SK-N-SH (cell line): ENCODE measurements around the gene SCAMP3. TPM values are rescaled to one million over a fixed set of nuclear protein-coding genes. Genes with fewer than 3 reads are reported as not detected.

ENCODE experiments used
- CTCF ChIA-PET: fragments of 300-600, 350-600 bp; formaldehyde crosslinking; extraction: SDS; loops from one replicate; lab custom pipeline; 2021; lab: Yijun Ruan, JAX
- POLR2A ChIA-PET: fragments of 350-600 bp; sonication (Branson Sonifier 250); formaldehyde crosslinking; extraction: SDS; loops from one replicate; lab custom pipeline; 2020; ENCODE audit warnings: antibody characterized with exemption, inconsistent platforms; lab: Yijun Ruan, JAX
- DNase-seq: peaks from one replicate; pipeline ENCODE4 v3.0.0; 2012
- H2AFZ ChIP-seq: fragments of 200-600 bp; sonication (generic); 2 replicates; pipeline ENCODE4 v1.8.1; 2016; ENCODE audit warnings: antibody characterized with exemption, mild to moderate bottlenecking, low read depth
- H3F3A ChIP-seq: fragments of 200-600 bp; sonication (generic); replicated peaks from 2 replicates; pipeline ENCODE3; 2016; ENCODE audit warnings: antibody characterized with exemption, mild to moderate bottlenecking; ENCODE audit not compliant: insufficient read depth
- H3K27ac ChIP-seq, 2 experiments: fragments of 200-500 bp in 1 of 2; fragments of 200-600 bp in 1 of 2; sonication (Bioruptor generic) in 1 of 2; sonication (generic), shearing (Covaris generic) in 1 of 2; 2 replicates each; pipeline versions ENCODE4 v1.5.1 to v1.6.1; 2014 to 2016; ENCODE audit warnings: low read depth in 2 of 2, inconsistent platforms in 1 of 2, low read length in 1 of 2, mild to moderate bottlenecking in 1 of 2, mixed read lengths in 1 of 2
- H3K27me3 ChIP-seq: fragments of 200-600 bp; sonication (generic), shearing (Covaris generic); 2 replicates; pipeline ENCODE4 v1.6.1; 2016; ENCODE audit warnings: mixed run types; ENCODE audit not compliant: insufficient read depth
- H3K36me3 ChIP-seq, 2 experiments: fragments of 200-500 bp in 1 of 2; fragments of 200-600 bp in 1 of 2; sonication (Bioruptor generic) in 1 of 2; sonication (generic) in 1 of 2; replicated peaks in 1 of 2; 2 replicates each; pipeline versions ENCODE3 to v1.5.1; 2014 to 2016; ENCODE audit warnings: low read length in 1 of 2, mild to moderate bottlenecking in 1 of 2; ENCODE audit not compliant: insufficient read depth in 2 of 2, control insufficient read depth in 1 of 2
- H3K4me1 ChIP-seq, 2 experiments: fragments of 200-500 bp in 1 of 2; fragments of 200-600 bp in 1 of 2; sonication (Bioruptor generic) in 1 of 2; sonication (generic), shearing (Covaris generic) in 1 of 2; 2 replicates each; pipeline versions ENCODE4 v1.5.1 to v1.6.1; 2014 to 2016; ENCODE audit warnings: low read depth in 1 of 2, low read length in 1 of 2, mixed run types in 1 of 2; ENCODE audit not compliant: insufficient read depth in 2 of 2, control insufficient read depth in 1 of 2
- H3K4me2 ChIP-seq: fragments of 200-600 bp; sonication (generic), shearing (Covaris generic); 2 replicates; pipeline ENCODE4 v1.6.1; 2017; ENCODE audit warnings: mixed run types
- H3K4me3 ChIP-seq, 2 experiments: fragments of 200-500 bp in 1 of 2; fragments of 200-600 bp in 1 of 2; sonication (Bioruptor generic) in 1 of 2; sonication (generic), shearing (Covaris generic) in 1 of 2; 2 replicates each; pipeline versions ENCODE4 v1.5.1 to v1.8.1; 2014 to 2016; ENCODE audit warnings: low read depth in 2 of 2, inconsistent platforms in 1 of 2, low read length in 1 of 2, mild to moderate bottlenecking in 1 of 2, mixed read lengths in 1 of 2, moderate library complexity in 1 of 2
- H3K79me2 ChIP-seq: fragments of 200-600 bp; sonication (generic); 2 replicates; pipeline ENCODE4 v1.8.1; 2017; ENCODE audit warnings: mild to moderate bottlenecking; ENCODE audit not compliant: insufficient read depth
- H3K9ac ChIP-seq: fragments of 200-600 bp; sonication (generic); 2 replicates; pipeline ENCODE4 v1.6.1; 2017; ENCODE audit warnings: mixed run types
- H3K9me2 ChIP-seq: fragments of 200-600 bp; sonication (generic); 2 replicates; pipeline ENCODE4 v1.6.1; 2017; ENCODE audit warnings: mixed run types
- H3K9me3 ChIP-seq: fragments of 200-600 bp; sonication (generic); 2 replicates; pipeline ENCODE4 v1.6.1; 2017; ENCODE audit warnings: mixed run types, mild to moderate bottlenecking, moderate library complexity
- H4K20me1 ChIP-seq: fragments of 200-600 bp; sonication (generic); 2 replicates; pipeline ENCODE4 v1.6.1; 2017; ENCODE audit warnings: mild to moderate bottlenecking, mixed run types; ENCODE audit not compliant: insufficient read depth
- CHD2 ChIP-seq: fragments of 150-350 bp; IDR thresholded peaks from 2 replicates; pipeline ENCODE4 v1.6.1; 2018; ENCODE audit warnings: low read length; ENCODE audit not compliant: partially characterized antibody
- ELF1 ChIP-seq: IDR thresholded peaks from 2 replicates; pipeline ENCODE4 v1.4.0; 2012
- EP300 ChIP-seq, 2 experiments: IDR thresholded peaks; 2 replicates each; pipeline versions ENCODE4 v1.4.0 to v1.6.1; 2012; ENCODE audit warnings: borderline replicate concordance in 1 of 2, low read depth in 1 of 2, low read length in 1 of 2
- EZH2phosphoT487 ChIP-seq: fragments of 200-600 bp; sonication (generic); IDR thresholded peaks from 2 replicates; pipeline ENCODE4 v1.6.1; 2017; ENCODE audit warnings: low read depth, mixed run types, mild to moderate bottlenecking, antibody characterized with exemption, moderate library complexity, borderline replicate concordance
- GABPA ChIP-seq: IDR thresholded peaks from 2 replicates; pipeline ENCODE4 v1.4.0; 2012; ENCODE audit warnings: low read depth, mild to moderate bottlenecking
- GATA2 ChIP-seq: sonication (generic); formaldehyde crosslinking; IDR thresholded peaks from 2 replicates; pipeline ENCODE4 v1.5.0; 2020; ENCODE audit warnings: mild to moderate bottlenecking, missing genetic modification reagents
- JUND ChIP-seq: IDR thresholded peaks from 2 replicates; pipeline ENCODE4 v1.4.0; 2012
- MXI1 ChIP-seq: IDR thresholded peaks from 2 replicates; pipeline ENCODE4 v1.6.1; 2012; ENCODE audit warnings: mild to moderate bottlenecking, low read depth, low read length, improper control_type of control experiment
- NFIC ChIP-seq: IDR thresholded peaks from 2 replicates; pipeline ENCODE4 v1.4.0; 2012; ENCODE audit warnings: borderline replicate concordance
- RAD21 ChIP-seq: IDR thresholded peaks from 2 replicates; pipeline ENCODE4 v1.6.1; 2012; ENCODE audit warnings: mild to moderate bottlenecking, low read length
- RCOR1 ChIP-seq: fragments of 150-350 bp; IDR thresholded peaks from 2 replicates; pipeline ENCODE4 v1.6.1; 2017; ENCODE audit warnings: antibody characterized with exemption, low read length
- RFX5 ChIP-seq: IDR thresholded peaks from 2 replicates; pipeline ENCODE4 v1.6.1; 2012; ENCODE audit warnings: mild to moderate bottlenecking, improper control_type of control experiment, low read length
- SMC3 ChIP-seq: IDR thresholded peaks from 2 replicates; pipeline ENCODE4 v1.6.1; 2012; ENCODE audit warnings: low read depth, low read length, improper control_type of control experiment
- TEAD4 ChIP-seq: IDR thresholded peaks from 2 replicates; pipeline ENCODE4 v1.4.0; 2012; ENCODE audit warnings: mild to moderate bottlenecking, borderline replicate concordance; ENCODE audit not compliant: insufficient read depth
- ZBTB33 ChIP-seq: IDR thresholded peaks from 2 replicates; pipeline ENCODE4 v1.4.0; 2012; ENCODE audit warnings: low read depth, borderline replicate concordance
- WGBS: methylation state at CpG from one replicate; pipeline ENCODE4 v1.1.6; 2017; ENCODE audit warnings: low lambda C conversion rate; 5-methylcytosine and 5-hydroxymethylcytosine counted together
- polyA plus RNA-seq, 3 experiments: library from polyadenylated mRNA; depleted of rRNA; stranded (reverse); fragments of >200 nt; gene quantifications; 2 replicates each; pipeline ENCODE4 v1.2.3, GENCODE V29; 2012

The SCAMP3 gene
- polyA plus RNA-seq, 1 of the 3 experiments (the other 2 are of a cell fraction): 193 TPM

GRCh38 chr1:155295183-155295941, 33.2 kb upstream of the SCAMP3 start:
- Histone ChIP-seq H3K9ac (no peak overlapping the region), H3K9me2 (no peaks in the 10 kb centered on the region), H3K27me3 (no peaks in the 10 kb centered on the region), H4K20me1 (no peaks in the 10 kb centered on the region), H2AFZ (no peak overlapping the region), H3K79me2 (no peaks in the 10 kb centered on the region), H3K9me3 (no peaks in the 10 kb centered on the region), H3K4me1 (no peaks in the 10 kb centered on the region), H3K27ac (no peak overlapping the region), H3K4me2 (no peak overlapping the region), H3K4me3 (no peak overlapping the region), H3F3A (no peaks in the 10 kb centered on the region), H3K36me3 (no peaks in the 10 kb centered on the region)
- WGBS: 70% methylated on average over 24 of the region's 47 CpGs
- DNase-seq: no peak
- ChIA-PET POLR2A (no interaction called here), CTCF (interaction anchor here (0.9 kb wide), 1 partner anchor 13 kb away, joined by 3 read pairs; no protein-coding TSS in a partner anchor)
- TF ChIP-seq NFIC (no peak), ELF1 (no peak), MXI1 (no peak), SMC3 (no peak), RAD21 (no peak), RFX5 (no peak), TEAD4 (no peak), EZH2phosphoT487 (no peak), GATA2 (CRISPR knock-in tag) (no peak), GABPA (no peak), CHD2 (no peak)

- TF ChIP-seq RCOR1 (no peak), ZBTB33 (no peak), JUND (no peak), EP300 (IDR thresholded peaks at IDR 0.05; ENCODE audit: borderline replicate concordance in 1 of 2, low read depth in 1 of 2, low read length in 1 of 2) (no peak)
- ChIA-PET POLR2A (no interaction called here), CTCF (no interaction called here)
Measured at GRCh38 chr1:155294520-155295182, 32.5 kb upstream of the SCAMP3 start.

More at GRCh38 chr1:155294520-155295182, 32.5 kb upstream of the SCAMP3 start:
- Histone ChIP-seq H4K20me1 (no peaks in the 10 kb centered on the region), H2AFZ (no peak overlapping the region), H3K4me2 (no peak overlapping the region), H3K27me3 (no peaks in the 10 kb centered on the region), H3K9ac (no peak overlapping the region), H3K4me1 (no peaks in the 10 kb centered on the region), H3K9me2 (no peaks in the 10 kb centered on the region), H3K27ac (no peak overlapping the region), H3K4me3 (no peak overlapping the region), H3K79me2 (no peaks in the 10 kb centered on the region), H3K9me3 (no peaks in the 10 kb centered on the region), H3K36me3 (no peaks in the 10 kb centered on the region), H3F3A (no peaks in the 10 kb centered on the region)
- DNase-seq: no peak
- 87% methylated on average over 46 of the region's 46 CpGs for WGBS
